Mesothelial cell of epicardium (in vitro differentiated cells): ENCODE data around the gene COPB1. TPM values are rescaled to one million over a fixed set of nuclear protein-coding genes. Genes with fewer than 3 reads are reported as not detected.

Experiments
- DNase-seq, 2 experiments: peaks; one replicate each; pipeline ENCODE4 v3.0.0; 2021; ENCODE audit warnings: low spot score in 2 of 2; ENCODE audit not compliant: unreplicated experiment in 2 of 2
- H3K27ac Mint-ChIP-seq: 2 replicates; pipeline ENCODE4 v1.8.0; 2021; ENCODE audit warnings: mixed read lengths
- H3K27me3 Mint-ChIP-seq: 2 replicates; pipeline ENCODE4 v1.8.0; 2021; ENCODE audit warnings: low read depth, mixed read lengths
- H3K36me3 Mint-ChIP-seq: 2 replicates; pipeline ENCODE4 v1.8.0; 2021; ENCODE audit warnings: mixed read lengths
- H3K4me1 Mint-ChIP-seq: 2 replicates; pipeline ENCODE4 v1.8.0; 2021; ENCODE audit warnings: mixed read lengths
- H3K4me3 Mint-ChIP-seq: 2 replicates; pipeline ENCODE4 v1.8.0; 2021; ENCODE audit warnings: mild to moderate bottlenecking, moderate library complexity, mixed read lengths
- H3K9me3 Mint-ChIP-seq: 2 replicates; pipeline ENCODE4 v1.8.0; 2021; ENCODE audit warnings: mixed read lengths
- total RNA-seq: library from RNA; stranded (reverse); gene quantifications from 3 replicates; pipeline ENCODE4 v1.2.1, GENCODE V29; 2021
- TF ChIP-seq, protein P1 (sequence below): fragments of 200-600 bp; sonication (generic); IDR thresholded peaks from one replicate; pipeline ENCODE4 v1.5.0; 2021; ENCODE audit warnings: antibody characterized with exemption; ENCODE audit not compliant: unreplicated experiment

COPB1 gene
- total RNA-seq, 1 donor from 2014 or later, result 116 TPM

DNA sequence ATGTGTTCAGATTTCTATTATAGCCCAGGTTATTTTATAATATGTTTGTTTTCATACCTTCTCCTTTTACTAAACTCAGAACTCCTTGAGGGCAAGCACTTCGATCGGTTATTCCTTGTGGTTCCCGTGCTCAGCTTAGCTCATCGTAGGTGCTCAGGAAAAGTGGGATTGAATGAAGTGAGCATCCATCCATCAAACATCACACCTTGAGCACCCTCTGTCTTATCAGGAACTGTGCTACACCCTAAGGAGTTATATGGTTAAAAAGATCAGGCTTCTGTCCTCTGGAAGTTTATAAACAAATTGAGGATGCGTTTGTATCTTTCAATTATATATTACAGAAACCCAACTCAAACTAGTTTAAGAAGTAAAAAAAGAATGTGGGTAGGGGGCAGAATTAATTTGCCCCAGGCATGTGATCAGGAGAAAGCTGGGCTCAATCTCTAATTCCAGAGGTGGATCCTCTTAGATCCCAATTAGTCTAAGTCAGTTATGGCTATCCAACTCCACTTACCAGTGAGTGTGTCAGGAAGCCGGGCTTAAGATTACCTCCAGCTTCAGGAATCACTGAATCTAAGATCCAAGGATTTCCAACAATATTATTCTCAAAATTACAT lies 80.7 kb downstream of the COPB1 start:
- TF ChIP-seq, protein P1, sequence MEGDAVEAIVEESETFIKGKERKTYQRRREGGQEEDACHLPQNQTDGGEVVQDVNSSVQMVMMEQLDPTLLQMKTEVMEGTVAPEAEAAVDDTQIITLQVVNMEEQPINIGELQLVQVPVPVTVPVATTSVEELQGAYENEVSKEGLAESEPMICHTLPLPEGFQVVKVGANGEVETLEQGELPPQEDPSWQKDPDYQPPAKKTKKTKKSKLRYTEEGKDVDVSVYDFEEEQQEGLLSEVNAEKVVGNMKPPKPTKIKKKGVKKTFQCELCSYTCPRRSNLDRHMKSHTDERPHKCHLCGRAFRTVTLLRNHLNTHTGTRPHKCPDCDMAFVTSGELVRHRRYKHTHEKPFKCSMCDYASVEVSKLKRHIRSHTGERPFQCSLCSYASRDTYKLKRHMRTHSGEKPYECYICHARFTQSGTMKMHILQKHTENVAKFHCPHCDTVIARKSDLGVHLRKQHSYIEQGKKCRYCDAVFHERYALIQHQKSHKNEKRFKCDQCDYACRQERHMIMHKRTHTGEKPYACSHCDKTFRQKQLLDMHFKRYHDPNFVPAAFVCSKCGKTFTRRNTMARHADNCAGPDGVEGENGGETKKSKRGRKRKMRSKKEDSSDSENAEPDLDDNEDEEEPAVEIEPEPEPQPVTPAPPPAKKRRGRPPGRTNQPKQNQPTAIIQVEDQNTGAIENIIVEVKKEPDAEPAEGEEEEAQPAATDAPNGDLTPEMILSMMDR, result no peak
- Mint-ChIP-seq H3K4me3 (no peak overlapping the region), H3K9me3 (no peaks in the 10 kb centered on the region), H3K27me3 (no peaks in the 10 kb centered on the region), H3K4me1 (peaks cover 4% of the 10 kb centered on the region), H3K36me3 (no peaks in the 10 kb centered on the region), H3K27ac (no peak overlapping the region)
- DNase-seq, result no peak

DNA sequence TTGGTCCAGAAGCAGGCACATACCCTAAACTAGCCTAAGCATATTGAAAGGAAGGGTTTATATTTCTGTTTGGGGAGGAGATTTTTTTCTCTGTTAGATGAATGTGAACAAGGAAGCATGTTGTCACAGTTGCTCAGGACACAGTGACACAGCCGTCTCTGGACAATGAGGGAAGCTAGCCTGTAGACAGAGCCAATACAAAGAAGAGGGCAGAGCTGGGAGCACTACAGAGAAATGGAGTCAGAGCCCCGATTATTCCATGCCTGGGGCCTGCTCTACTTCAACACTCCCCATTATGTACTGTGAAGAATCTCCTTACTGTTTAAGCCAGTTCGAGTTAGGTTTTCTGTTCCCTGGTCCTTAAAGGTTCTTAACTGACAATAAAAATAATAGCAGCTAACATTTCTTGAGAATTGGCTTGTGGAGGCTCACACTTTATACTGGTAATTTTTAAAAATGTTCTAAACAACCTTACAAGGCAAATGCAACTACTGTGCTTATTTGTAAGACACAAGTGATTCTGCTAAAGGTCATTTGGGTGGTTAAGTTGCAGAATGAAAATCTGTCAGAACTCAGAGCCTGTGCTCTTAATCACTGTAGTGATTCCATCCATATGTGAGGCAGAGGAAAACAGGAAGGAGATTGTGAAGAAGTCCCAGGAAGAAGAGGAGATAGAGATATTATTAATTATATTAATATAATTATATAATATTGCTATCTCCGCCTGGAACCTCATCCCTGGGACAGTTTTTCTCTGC lies 81.8 kb downstream of the COPB1 start:
- no peaks in the 10 kb centered on the region for H3K9me3 Mint-ChIP-seq
- H3K4me3 Mint-ChIP-seq, result no peak overlapping the region
- peaks cover 9% of the 10 kb centered on the region for H3K4me1 Mint-ChIP-seq
- H3K36me3 Mint-ChIP-seq, result no peaks in the 10 kb centered on the region
- no peak overlapping the region for H3K27ac Mint-ChIP-seq
- DNase-seq, result no peak
- TF ChIP-seq, protein P1, result no peak
- H3K27me3 Mint-ChIP-seq, result no peaks in the 10 kb centered on the region

DNA sequence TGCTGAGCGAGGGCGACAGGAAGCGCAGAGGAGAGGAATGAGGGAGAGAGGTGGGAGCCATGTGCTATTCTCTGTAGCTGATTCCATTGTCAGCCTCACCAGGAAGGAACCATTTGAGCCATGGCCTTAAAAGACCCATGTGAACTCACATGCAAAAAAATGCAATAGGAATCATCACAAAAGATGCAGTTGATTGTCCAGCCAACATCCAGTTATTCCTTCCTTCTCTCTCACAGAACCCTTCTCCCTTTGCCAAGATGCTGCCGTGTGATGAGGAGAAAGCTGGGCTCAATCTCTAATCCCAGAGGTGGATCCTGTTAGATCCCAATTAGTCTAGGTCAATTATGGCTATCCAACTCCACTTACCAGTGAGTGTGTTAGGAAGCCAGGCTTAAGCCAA lies 82.4 kb downstream of the COPB1 start:
- Mint-ChIP-seq H3K27ac (no peak overlapping the region), H3K4me3 (no peak overlapping the region), H3K36me3 (no peaks in the 10 kb centered on the region), H3K4me1 (peaks cover 9% of the 10 kb centered on the region), H3K27me3 (no peaks in the 10 kb centered on the region), H3K9me3 (no peaks in the 10 kb centered on the region)
- TF ChIP-seq, protein P1, result no peak
- DNase-seq, result no peak

DNA sequence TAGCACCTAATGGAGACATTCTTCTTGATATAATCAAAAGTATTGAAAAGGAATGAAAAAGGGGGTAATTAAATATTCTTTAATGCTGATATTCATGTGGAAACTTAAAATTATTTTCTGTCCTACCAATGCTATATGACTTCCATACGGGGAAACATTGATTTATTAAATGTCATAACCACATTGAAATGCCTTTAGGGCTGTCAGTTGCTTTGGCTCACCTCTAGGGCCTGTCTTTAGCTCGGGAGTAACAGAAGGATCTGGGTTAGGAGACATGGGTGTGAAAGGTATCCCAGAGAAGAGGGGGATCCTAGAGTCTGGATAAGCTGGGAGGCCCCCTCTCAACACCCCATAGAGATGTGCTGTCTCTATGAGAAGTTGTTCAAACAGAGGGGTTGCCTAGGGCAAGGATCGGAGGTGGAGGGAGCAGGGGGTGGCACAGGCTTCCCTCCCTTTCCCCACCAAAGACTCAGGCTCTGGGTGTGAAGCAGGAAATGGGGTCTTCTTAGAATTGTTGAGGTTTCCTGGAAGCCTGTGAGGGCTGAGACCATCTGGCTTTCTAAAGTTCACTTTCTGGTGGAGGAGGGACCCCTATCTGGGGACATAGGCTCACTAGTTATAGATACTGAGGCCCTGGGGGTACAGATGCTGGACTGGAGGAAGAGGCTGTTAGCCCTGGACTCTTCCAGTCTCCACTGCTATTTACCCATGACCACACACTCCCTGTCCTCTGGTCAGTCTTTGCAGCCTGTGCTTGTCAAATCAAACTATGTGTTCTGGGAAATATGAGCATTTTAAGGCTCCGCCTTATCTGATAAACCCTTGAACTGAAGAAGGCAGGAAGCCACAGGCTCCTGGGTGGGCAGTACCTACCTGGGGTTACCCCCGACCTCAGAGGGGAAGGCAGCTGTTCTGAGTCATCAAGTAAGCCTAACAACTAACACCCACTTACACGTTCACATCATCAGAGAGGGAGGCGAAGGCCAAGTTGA lies 84.8 kb downstream of the COPB1 start:
- no peaks in the 10 kb centered on the region for H3K36me3 Mint-ChIP-seq
- no peak overlapping the region for H3K4me3 Mint-ChIP-seq
- H3K9me3 Mint-ChIP-seq, result no peaks in the 10 kb centered on the region
- peaks cover 9% of the 10 kb centered on the region for H3K4me1 Mint-ChIP-seq
- no peak for DNase-seq
- H3K27me3 Mint-ChIP-seq, result no peaks in the 10 kb centered on the region
- TF ChIP-seq, protein P1, result no peak
- no peak overlapping the region for H3K27ac Mint-ChIP-seq

DNA sequence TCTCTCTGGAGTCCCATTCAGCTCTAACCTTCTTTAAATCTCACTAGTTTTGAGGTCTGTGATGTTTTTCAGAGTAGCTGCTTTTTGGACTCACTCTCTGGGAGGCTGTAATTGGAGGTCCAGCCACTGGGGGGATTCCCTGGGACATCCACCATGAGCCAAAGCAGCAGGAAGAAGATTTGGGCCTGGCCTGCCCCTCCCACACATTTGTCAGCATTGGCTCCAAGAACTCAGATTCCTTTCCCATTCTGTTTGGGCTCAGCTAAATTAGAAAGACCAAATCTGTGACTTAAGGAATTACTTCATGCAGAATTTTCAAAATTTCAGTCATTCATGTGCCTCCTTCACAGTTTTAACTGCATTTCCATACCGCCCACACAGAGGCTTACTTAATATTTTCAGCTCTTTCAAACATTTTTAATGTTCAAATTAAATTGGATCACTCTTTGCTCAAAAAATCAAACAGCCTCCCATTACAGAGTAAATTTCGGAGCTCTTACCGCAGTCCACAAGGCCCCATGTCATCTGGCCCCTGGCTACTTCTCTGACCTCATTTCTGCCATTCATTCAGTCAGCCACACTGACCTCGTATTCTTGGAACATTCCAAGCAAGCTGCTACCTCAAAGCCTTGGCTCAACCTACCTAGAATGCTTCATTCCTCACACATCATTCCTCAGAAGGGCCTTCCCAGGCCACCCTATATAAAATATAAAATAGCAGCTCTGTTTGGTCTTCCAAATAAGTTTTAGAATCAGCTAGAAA lies 86.1 kb downstream of the COPB1 start:
- peaks cover 9% of the 10 kb centered on the region for H3K4me1 Mint-ChIP-seq
- no peak overlapping the region for H3K4me3 Mint-ChIP-seq
- no peak for DNase-seq
- no peaks in the 10 kb centered on the region for H3K9me3 Mint-ChIP-seq
- TF ChIP-seq, protein P1, result peak; percentile 16
- H3K27ac Mint-ChIP-seq, result peak overlapping the region; percentile 31
- H3K27me3 Mint-ChIP-seq, result no peaks in the 10 kb centered on the region
- no peaks in the 10 kb centered on the region for H3K36me3 Mint-ChIP-seq
